CD14-positive monocyte (primary cell): Measurements from ENCODE around the gene SLC35F1. TPM values are rescaled to one million over a fixed set of nuclear protein-coding genes. Genes with fewer than 3 reads are reported as not detected.

ENCODE experiments used
- DNase-seq, 3 donors: peaks; one replicate each; pipeline ENCODE4 v3.0.0-alpha.2; 2011 to 2022
- H2AFZ ChIP-seq: 2 replicates; pipeline ENCODE4 v1.6.0; 2012; ENCODE audit warnings: mild to moderate bottlenecking, low read depth, low read length, inconsistent platforms; ENCODE audit not compliant: insufficient read depth, poor library complexity, severe bottlenecking
- H3K27ac ChIP-seq, 2 donors: 1 replicate in 1 of 2; 2 replicates in 1 of 2; pipeline ENCODE4 v1.5.1; 2012 to 2013; ENCODE audit warnings: low read length in 2 of 2, control low read depth in 1 of 2, inconsistent platforms in 1 of 2, low read depth in 1 of 2, mild to moderate bottlenecking in 1 of 2
- H3K27me3 ChIP-seq, 2 donors: one replicate each; pipeline versions ENCODE4 v1.6.0 to v1.6.1; 2011 to 2013; ENCODE audit warnings: low read length in 2 of 2; ENCODE audit not compliant: control insufficient read depth in 2 of 2, insufficient read depth in 2 of 2
- H3K36me3 ChIP-seq, 2 donors: replicated peaks in 1 of 2; 1 replicate in 1 of 2; 2 replicates in 1 of 2; pipeline versions ENCODE4 v1.5.1 to v1.6.1; 2012 to 2013; ENCODE audit warnings: low read length in 2 of 2, control low read depth in 1 of 2, inconsistent platforms in 1 of 2, mild to moderate bottlenecking in 1 of 2; ENCODE audit not compliant: insufficient read depth in 2 of 2, control insufficient read depth in 1 of 2
- H3K4me1 ChIP-seq, 2 donors: 1 replicate in 1 of 2; 2 replicates in 1 of 2; pipeline versions ENCODE4 v1.5.1 to v1.6.1; 2012 to 2013; ENCODE audit warnings: low read length in 2 of 2, control low read depth in 1 of 2, inconsistent platforms in 1 of 2, mild to moderate bottlenecking in 1 of 2, moderate library complexity in 1 of 2; ENCODE audit not compliant: insufficient read depth in 2 of 2, control insufficient read depth in 1 of 2
- H3K4me2 ChIP-seq: replicated peaks from 2 replicates; pipeline ENCODE3; 2012; ENCODE audit warnings: low read length, moderate library complexity, mild to moderate bottlenecking; ENCODE audit not compliant: poor library complexity, severe bottlenecking; ENCODE audit errors: extremely low read depth
- H3K4me3 ChIP-seq, 3 experiments: fragments of 200-600 bp in 1 of 3; sonication (generic) in 1 of 3; replicated peaks in 1 of 3; 1 replicate in 2 of 3; 2 replicates in 1 of 3; pipeline ENCODE4 v1.5.1; 2011 to 2013; ENCODE audit warnings: low read length in 3 of 3, mild to moderate bottlenecking in 3 of 3, control low read depth in 2 of 3, low read depth in 2 of 3, inconsistent platforms in 1 of 3, moderate library complexity in 1 of 3
- H3K79me2 ChIP-seq: 2 replicates; pipeline ENCODE4 v1.6.0; 2012; ENCODE audit warnings: mild to moderate bottlenecking, control low read depth, inconsistent platforms, low read length, moderate library complexity; ENCODE audit not compliant: insufficient read depth
- H3K9ac ChIP-seq: 2 replicates; pipeline ENCODE4 v1.6.0; 2017; ENCODE audit warnings: low read length, mild to moderate bottlenecking; ENCODE audit not compliant: insufficient read depth, poor library complexity, severe bottlenecking
- H3K9me3 ChIP-seq, 2 donors: replicated peaks in 1 of 2; 1 replicate in 1 of 2; 2 replicates in 1 of 2; pipeline versions ENCODE4 v1.5.1 to v1.6.1; 2012 to 2013; ENCODE audit warnings: low read length in 2 of 2, control low read depth in 1 of 2; ENCODE audit not compliant: control insufficient read depth in 1 of 2, insufficient read depth in 1 of 2
- H4K20me1 ChIP-seq: 2 replicates; pipeline ENCODE4 v1.6.0; 2012; ENCODE audit warnings: mild to moderate bottlenecking, low read length, control low read depth, moderate library complexity; ENCODE audit not compliant: insufficient read depth
- H3K27ac Mint-ChIP-seq, 7 donors: one replicate each; pipeline ENCODE4 v1.8.0; 2020; ENCODE audit warnings: mild to moderate bottlenecking in 7 of 7, mixed read lengths in 7 of 7, moderate library complexity in 6 of 7, inconsistent platforms in 2 of 7
- H3K27me3 Mint-ChIP-seq, 3 donors: one replicate each; pipeline ENCODE4 v1.8.0; 2021 to 2022; ENCODE audit warnings: low read depth in 3 of 3, mild to moderate bottlenecking in 3 of 3, mixed read lengths in 3 of 3, moderate library complexity in 3 of 3, inconsistent platforms in 1 of 3
- H3K36me3 Mint-ChIP-seq, 2 donors: one replicate each; pipeline ENCODE4 v1.8.0; 2020; ENCODE audit warnings: mixed read lengths in 2 of 2, inconsistent platforms in 1 of 2, mild to moderate bottlenecking in 1 of 2
- H3K4me1 Mint-ChIP-seq: one replicate; pipeline ENCODE4 v1.8.0; 2020; ENCODE audit warnings: mild to moderate bottlenecking, mixed read lengths
- H3K4me3 Mint-ChIP-seq, 2 donors: one replicate each; pipeline ENCODE4 v1.8.0; 2020; ENCODE audit warnings: mild to moderate bottlenecking in 2 of 2, mixed read lengths in 2 of 2, moderate library complexity in 1 of 2
- H3K9me3 Mint-ChIP-seq, 7 donors: one replicate each; pipeline ENCODE4 v1.8.0; 2020 to 2022; ENCODE audit warnings: mixed read lengths in 7 of 7, mild to moderate bottlenecking in 6 of 7, moderate library complexity in 6 of 7, inconsistent platforms in 2 of 7
- CTCF ChIP-seq: fragments of 200-600 bp; IDR thresholded peaks from one replicate; pipeline ENCODE4 v1.8.0; 2022; ENCODE audit warnings: antibody characterized with exemption, mild to moderate bottlenecking
- WGBS: methylation state at CpG from one replicate; pipeline ENCODE4 v1.1.5; 2013; ENCODE audit warnings: missing lambda C conversion rate; ENCODE audit not compliant: insufficient coverage; 5-methylcytosine and 5-hydroxymethylcytosine counted together
- intact Hi-C, 2 donors: fragments of 100-400 bp; cut with micrococcal nuclease; formaldehyde crosslinking; loops; one replicate each; pipeline versions ENCODE4 v1.15.0 to v1.15.1; 2023
- polyA plus RNA-seq, 3 donors: library from polyadenylated mRNA; depleted of rRNA in 1 of 3; unstranded in 2 of 3; stranded (reverse) in 1 of 3; fragments of 300-500 nt in 2 of 3; fragments of >200 nt in 1 of 3; fragmentation: Illumina TruSeq in 2 of 3; gene quantifications; 1 replicate in 2 of 3; 2 replicates in 1 of 3; pipeline ENCODE4 v1.2.3, GENCODE V29; 2012 to 2021

SLC35F1 gene
- polyA plus RNA-seq, 3 donors, result not detected

GRCh38 chr6:118228886-118229285 is 321.8 kb downstream of the SLC35F1 start:
- H4K20me1 ChIP-seq, result no peaks in the 10 kb centered on the region
- no peak for TF ChIP-seq CTCF
- H3K9ac ChIP-seq, result no peak overlapping the region
- no peak overlapping the region for H3K4me2 ChIP-seq
- intact Hi-C loops, result no loop called here
- H3K27ac ChIP-seq, result no peak overlapping the region
- Mint-ChIP-seq H3K36me3 (no peaks in the 10 kb centered on the region), H3K27ac (no peak overlapping the region), H3K4me3 (no peak overlapping the region), H3K9me3 (peaks cover 0 to 3% (median 0%) of the 10 kb centered on the region in 7 donors), H3K27me3 (peaks cover 0 to 2% (median 1%) of the 10 kb centered on the region in 3 donors), H3K4me1 (no peaks in the 10 kb centered on the region)
- H3K4me1 ChIP-seq, result no peaks in the 10 kb centered on the region
- no peaks in the 10 kb centered on the region for H3K9me3 ChIP-seq
- H3K4me3 ChIP-seq, result no peak overlapping the region
- no CpG with 5 or more reads among the region's 3 CpGs for WGBS
- H3K79me2 ChIP-seq, result no peaks in the 10 kb centered on the region
- no peaks in the 10 kb centered on the region for H3K36me3 ChIP-seq
- DNase-seq, result no peak
- H2AFZ ChIP-seq, result no peak overlapping the region
- no peaks in the 10 kb centered on the region for H3K27me3 ChIP-seq

- Histone ChIP-seq H3K4me3 (no peak overlapping the region), H2AFZ (no peak overlapping the region), H3K79me2 (no peaks in the 10 kb centered on the region), H4K20me1 (no peaks in the 10 kb centered on the region), H3K4me1 (no peaks in the 10 kb centered on the region), H3K9ac (no peak overlapping the region), H3K4me2 (no peak overlapping the region), H3K27ac (no peak overlapping the region), H3K27me3 (no peaks in the 10 kb centered on the region), H3K36me3 (no peaks in the 10 kb centered on the region), H3K9me3 (no peaks in the 10 kb centered on the region)
- 100% methylated on average over 1 of the region's 1 CpG for WGBS
- no peak for TF ChIP-seq CTCF
- Mint-ChIP-seq H3K27me3 (peaks cover 0 to 3% (median 1%) of the 10 kb centered on the region in 3 donors), H3K4me3 (no peak overlapping the region), H3K9me3 (peaks cover 0 to 4% (median 1%) of the 10 kb centered on the region in 7 donors), H3K27ac (no peak overlapping the region), H3K4me1 (no peaks in the 10 kb centered on the region), H3K36me3 (no peaks in the 10 kb centered on the region)
- DNase-seq, result no peak
- intact Hi-C loops, result no loop called here
Measured at GRCh38 chr6:118240878-118241528, 333.9 kb downstream of the SLC35F1 start.
